ENCODE results near the gene NSG1.

Gene NSG1

GRCh38 chr4:4374388-4375098 lies 12.4 kb upstream of the NSG1 start:
- DNase-seq (ENCODE audit: low spot score), result no peak

GRCh38 chr4:4376074-4376473 lies 10.8 kb upstream of the NSG1 start:
- DNase-seq (ENCODE audit: low spot score), result no peak

GRCh38 chr4:4377191-4377590 lies 9.7 kb upstream of the NSG1 start:
- DNase-seq (ENCODE audit: low spot score), result no peak

- DNase-seq (ENCODE audit: low spot score), result no peak
Observed at GRCh38 chr4:4377732-4378460, 9.0 kb upstream of the NSG1 start.

GRCh38 chr4:4379540-4380087 lies 7.3 kb upstream of the NSG1 start:
- DNase-seq (ENCODE audit: low spot score), result no peak

- DNase-seq (ENCODE audit: low spot score), result no peak
Observed at GRCh38 chr4:4383085-4383484, 3.8 kb upstream of the NSG1 start.

GRCh38 chr4:4384837-4385236 lies 2.1 kb upstream of the NSG1 start:
- peak; percentile 49 for DNase-seq (ENCODE audit: low spot score)

- DNase-seq (ENCODE audit: low spot score), result no peak
Observed at GRCh38 chr4:4385729-4386295, 1.1 kb upstream of the NSG1 start.

GRCh38 chr4:4386296-4386735 lies 586 bp upstream of the NSG1 start:
- DNase-seq (ENCODE audit: low spot score), result no peak

- DNase-seq (ENCODE audit: low spot score), result no peak
Observed at GRCh38 chr4:4387531-4388310, 819 bp downstream of the NSG1 start.

GRCh38 chr4:4388311-4388790 lies 1.4 kb downstream of the NSG1 start:
- DNase-seq (ENCODE audit: low spot score), result no peak

GRCh38 chr4:4388836-4389575 lies 2.1 kb downstream of the NSG1 start:
- DNase-seq (ENCODE audit: low spot score), result no peak

GRCh38 chr4:4390046-4390445 lies 3.1 kb downstream of the NSG1 start:
- no peak for DNase-seq (ENCODE audit: low spot score)

- DNase-seq (ENCODE audit: low spot score), result no peak
Observed at GRCh38 chr4:4390515-4391240, 3.8 kb downstream of the NSG1 start.

GRCh38 chr4:4391866-4392265 lies 5.0 kb downstream of the NSG1 start:
- no peak for DNase-seq (ENCODE audit: low spot score)

- no peak for DNase-seq (ENCODE audit: low spot score)
Observed at GRCh38 chr4:4392501-4393183, 5.7 kb downstream of the NSG1 start.

GRCh38 chr4:4394644-4395043 lies 7.7 kb downstream of the NSG1 start:
- DNase-seq (ENCODE audit: low spot score), result no peak

- no peak for DNase-seq (ENCODE audit: low spot score)
Observed at GRCh38 chr4:4395371-4395770, 8.5 kb downstream of the NSG1 start.

GRCh38 chr4:4395849-4396627 lies 9.1 kb downstream of the NSG1 start:
- DNase-seq (ENCODE audit: low spot score), result peak; percentile 58
